ENCODE data around the gene DUSP5.

- TF ChIP-seq CEBPB (IDR thresholded peaks at IDR 0.05; ENCODE audit: low read depth, low read length) (peak; percentile 97), USF2 (IDR thresholded peaks at IDR 0.05; ENCODE audit: low read depth, low read length) (peak; percentile 46; the same call in 1 of the 2 replicates), POLR2A (IDR thresholded peaks at IDR 0.05; ENCODE audit: low read depth, low read length) (0 out of 2 replicates have a peak, but pooled peaks have one; percentile 16), RCOR1 (IDR thresholded peaks at IDR 0.05; ENCODE audit: insufficient replicate concordance, low read length) (no peak), RAD21 (IDR thresholded peaks at IDR 0.05; ENCODE audit: low read length) (no peak), SMC3 (IDR thresholded peaks at IDR 0.05; ENCODE audit: low read depth, low read length) (peak; percentile 13; the same call in 1 of the 2 replicates), CHD1 (IDR thresholded peaks at IDR 0.05; ENCODE audit: low read depth, low read length) (peak; percentile 37), MAFK (IDR thresholded peaks at IDR 0.05; ENCODE audit: low read depth, low read length) (peak; percentile 56), BHLHE40 (IDR thresholded peaks at IDR 0.05; ENCODE audit: low read depth, low read length) (peak; percentile 9; the same call in 1 of the 2 replicates), MXI1 (IDR thresholded peaks at IDR 0.05; ENCODE audit: borderline replicate concordance, low read depth, low read length) (no peak), MAZ (IDR thresholded peaks at IDR 0.05; ENCODE audit: borderline replicate concordance, low read depth, low read length) (no peak)
- TF ChIP-seq, protein P1, sequence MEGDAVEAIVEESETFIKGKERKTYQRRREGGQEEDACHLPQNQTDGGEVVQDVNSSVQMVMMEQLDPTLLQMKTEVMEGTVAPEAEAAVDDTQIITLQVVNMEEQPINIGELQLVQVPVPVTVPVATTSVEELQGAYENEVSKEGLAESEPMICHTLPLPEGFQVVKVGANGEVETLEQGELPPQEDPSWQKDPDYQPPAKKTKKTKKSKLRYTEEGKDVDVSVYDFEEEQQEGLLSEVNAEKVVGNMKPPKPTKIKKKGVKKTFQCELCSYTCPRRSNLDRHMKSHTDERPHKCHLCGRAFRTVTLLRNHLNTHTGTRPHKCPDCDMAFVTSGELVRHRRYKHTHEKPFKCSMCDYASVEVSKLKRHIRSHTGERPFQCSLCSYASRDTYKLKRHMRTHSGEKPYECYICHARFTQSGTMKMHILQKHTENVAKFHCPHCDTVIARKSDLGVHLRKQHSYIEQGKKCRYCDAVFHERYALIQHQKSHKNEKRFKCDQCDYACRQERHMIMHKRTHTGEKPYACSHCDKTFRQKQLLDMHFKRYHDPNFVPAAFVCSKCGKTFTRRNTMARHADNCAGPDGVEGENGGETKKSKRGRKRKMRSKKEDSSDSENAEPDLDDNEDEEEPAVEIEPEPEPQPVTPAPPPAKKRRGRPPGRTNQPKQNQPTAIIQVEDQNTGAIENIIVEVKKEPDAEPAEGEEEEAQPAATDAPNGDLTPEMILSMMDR (conservative IDR thresholded peaks at IDR 0.05; ENCODE audit: low read depth, low read length): no peak
Observed at GRCh38 chr10:110504111-110504735, 6.5 kb downstream of the DUSP5 start.
